ENCODE data around the gene GPD2. TPM values are rescaled to one million over a fixed set of nuclear protein-coding genes. Genes with fewer than 3 reads are reported as not detected.
"Not testable (repeated sequence)": the region's sequence is repeated elsewhere in the genome, so short reads cannot be mapped to it uniquely, and the experiment has no call there.

Gene GPD2
- total RNA-seq, 2 donors from 2014 or later: 26.6 to 95.3 TPM

DNA sequence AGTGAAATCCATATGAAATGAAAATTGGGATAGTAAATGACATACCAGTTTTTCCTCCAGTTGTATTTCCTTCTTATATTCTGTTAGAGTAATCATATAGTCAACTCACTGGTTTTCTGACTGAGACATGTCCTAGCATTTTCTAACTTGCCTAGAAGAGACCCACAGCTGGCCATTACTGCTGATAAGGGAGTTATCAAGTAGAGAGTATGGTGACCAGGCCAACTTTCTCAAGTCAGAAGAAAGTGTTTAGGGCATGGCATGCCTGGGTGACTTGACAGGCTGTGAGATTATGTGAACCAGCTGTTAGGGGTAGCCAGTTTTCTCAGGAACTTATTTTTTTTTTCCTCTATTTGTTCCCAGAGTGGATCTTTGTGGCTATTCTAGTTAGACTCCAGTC lies 81.2 kb downstream of the GPD2 start:
- no peak overlapping the region for H3K4me3 ChIP-seq
- TF ChIP-seq, protein P1, sequence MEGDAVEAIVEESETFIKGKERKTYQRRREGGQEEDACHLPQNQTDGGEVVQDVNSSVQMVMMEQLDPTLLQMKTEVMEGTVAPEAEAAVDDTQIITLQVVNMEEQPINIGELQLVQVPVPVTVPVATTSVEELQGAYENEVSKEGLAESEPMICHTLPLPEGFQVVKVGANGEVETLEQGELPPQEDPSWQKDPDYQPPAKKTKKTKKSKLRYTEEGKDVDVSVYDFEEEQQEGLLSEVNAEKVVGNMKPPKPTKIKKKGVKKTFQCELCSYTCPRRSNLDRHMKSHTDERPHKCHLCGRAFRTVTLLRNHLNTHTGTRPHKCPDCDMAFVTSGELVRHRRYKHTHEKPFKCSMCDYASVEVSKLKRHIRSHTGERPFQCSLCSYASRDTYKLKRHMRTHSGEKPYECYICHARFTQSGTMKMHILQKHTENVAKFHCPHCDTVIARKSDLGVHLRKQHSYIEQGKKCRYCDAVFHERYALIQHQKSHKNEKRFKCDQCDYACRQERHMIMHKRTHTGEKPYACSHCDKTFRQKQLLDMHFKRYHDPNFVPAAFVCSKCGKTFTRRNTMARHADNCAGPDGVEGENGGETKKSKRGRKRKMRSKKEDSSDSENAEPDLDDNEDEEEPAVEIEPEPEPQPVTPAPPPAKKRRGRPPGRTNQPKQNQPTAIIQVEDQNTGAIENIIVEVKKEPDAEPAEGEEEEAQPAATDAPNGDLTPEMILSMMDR (IDR thresholded peaks at IDR 0.05): no peak
- no peak for TF ChIP-seq POLR2A (IDR thresholded peaks at IDR 0.05)
- no peak for TF ChIP-seq POLR2AphosphoS5 (IDR thresholded peaks at IDR 0.05)
- DNase-seq (ENCODE audit: low spot score): no peak
- H3K27ac ChIP-seq: no peak overlapping the region
- no peaks in the 10 kb centered on the region for H3K27me3 ChIP-seq (replicated peaks; ENCODE audit: insufficient read depth)
- H3K9me3 ChIP-seq: no peaks in the 10 kb centered on the region
- intact Hi-C loops (cut with DNase I): no loop called here
- no peaks in the 10 kb centered on the region for H3K4me1 ChIP-seq (replicated peaks)
- no peaks in the 10 kb centered on the region for H3K36me3 ChIP-seq

DNA sequence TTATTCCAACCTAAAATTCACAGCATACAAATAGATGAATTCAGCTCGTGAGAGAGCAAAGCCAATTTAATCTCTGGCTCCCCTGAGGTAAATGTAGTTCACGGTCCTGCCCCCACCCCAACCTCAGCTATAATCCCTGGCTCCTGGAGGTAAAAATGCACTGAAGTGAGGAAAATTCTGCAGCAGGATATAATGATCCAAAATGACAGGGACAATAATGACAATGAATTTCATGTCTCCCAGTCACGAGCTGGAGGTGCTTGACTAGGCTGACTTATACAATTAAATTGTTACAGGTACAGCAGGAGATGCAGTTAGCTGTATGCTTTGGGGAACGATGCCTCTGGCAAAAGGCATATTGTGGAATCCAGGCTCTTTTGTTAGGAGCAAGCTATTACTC lies 82.0 kb downstream of the GPD2 start:
- H3K9me3 ChIP-seq: no peaks in the 10 kb centered on the region
- TF ChIP-seq POLR2A (IDR thresholded peaks at IDR 0.05) (no peak), POLR2AphosphoS5 (IDR thresholded peaks at IDR 0.05) (no peak)
- TF ChIP-seq, protein P1 (IDR thresholded peaks at IDR 0.05): no peak
- H3K36me3 ChIP-seq: no peaks in the 10 kb centered on the region
- H3K4me1 ChIP-seq (replicated peaks): no peaks in the 10 kb centered on the region
- no peak overlapping the region for H3K27ac ChIP-seq
- H3K4me3 ChIP-seq: no peak overlapping the region
- WGBS: 60% methylated on average over 4 of the region's 4 CpGs
- intact Hi-C loops (cut with DNase I): no loop called here
- no peak for DNase-seq (ENCODE audit: low spot score)
- H3K27me3 ChIP-seq (replicated peaks; ENCODE audit: insufficient read depth): no peaks in the 10 kb centered on the region

DNA sequence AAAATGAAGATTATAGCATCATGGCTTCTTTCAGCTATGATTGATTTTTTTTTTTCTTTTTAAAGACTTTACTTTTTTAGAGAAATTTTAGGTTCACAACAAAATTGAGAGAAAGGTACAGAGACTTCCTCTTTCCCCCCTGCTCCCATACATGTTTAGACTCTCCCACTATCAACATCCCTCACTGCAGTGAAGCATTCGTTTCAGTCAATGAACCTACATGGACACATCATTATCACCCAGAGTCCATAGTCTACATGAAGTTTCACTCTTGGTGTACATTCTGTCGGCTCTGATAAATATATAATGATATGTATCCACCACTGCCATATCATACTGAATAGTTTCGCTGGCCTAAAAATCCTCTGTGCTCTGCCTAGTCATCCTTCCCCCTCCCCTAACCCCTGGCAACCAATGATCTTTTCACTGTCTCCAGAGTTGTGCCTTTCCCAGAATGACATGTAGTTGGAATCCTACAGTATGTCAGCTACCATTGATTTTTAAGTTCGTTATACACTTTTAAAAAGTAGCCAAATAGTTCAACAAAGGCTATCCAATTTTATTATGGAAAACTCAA lies 86.8 kb downstream of the GPD2 start:
- Histone ChIP-seq H3K9me3 (no peaks in the 10 kb centered on the region), H3K4me1 (replicated peaks) (no peaks in the 10 kb centered on the region), H3K36me3 (no peaks in the 10 kb centered on the region), H3K27ac (no peak overlapping the region), H3K4me3 (no peak overlapping the region), H3K27me3 (replicated peaks; ENCODE audit: insufficient read depth) (no peaks in the 10 kb centered on the region)
- WGBS: 96% methylated on average over 4 of the region's 4 CpGs
- intact Hi-C loops (cut with DNase I): no loop called here
- DNase-seq (ENCODE audit: low spot score): no peak
- TF ChIP-seq POLR2A (IDR thresholded peaks at IDR 0.05) (no peak), POLR2AphosphoS5 (IDR thresholded peaks at IDR 0.05) (no peak)
- TF ChIP-seq, protein P1 (IDR thresholded peaks at IDR 0.05): no peak

DNA sequence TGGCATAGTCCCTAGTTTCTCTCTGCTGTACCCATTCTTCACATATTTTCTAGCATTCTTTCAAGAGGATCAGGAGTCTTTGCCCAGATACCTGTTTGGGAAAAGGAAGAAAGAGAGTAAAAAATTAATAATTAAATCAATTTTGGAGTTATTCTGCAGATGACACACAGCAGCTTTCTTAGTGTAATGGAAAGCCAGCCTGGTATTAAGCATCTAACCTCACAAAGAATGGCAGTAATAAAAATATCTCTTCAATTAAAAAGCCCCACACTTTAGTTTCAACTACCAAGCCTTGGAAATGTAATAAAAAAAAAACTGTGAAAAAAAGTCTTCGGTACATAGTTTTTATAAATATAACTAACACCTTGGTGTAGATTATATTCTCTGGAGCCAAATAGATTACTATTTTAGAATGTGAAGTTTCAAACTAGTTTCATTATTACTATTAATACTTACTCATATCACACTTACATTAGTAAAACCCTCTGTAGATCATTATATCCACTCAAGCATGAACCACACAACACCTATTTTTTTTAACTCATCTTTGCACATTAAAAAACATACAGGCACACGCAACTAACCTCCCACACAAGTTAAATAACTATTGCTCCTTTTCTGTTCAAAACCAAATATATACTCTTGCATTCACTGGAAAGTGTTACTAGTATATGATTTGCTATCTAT lies 90.9 kb downstream of the GPD2 start:
- TF ChIP-seq POLR2A (IDR thresholded peaks at IDR 0.05) (no peak), POLR2AphosphoS5 (IDR thresholded peaks at IDR 0.05) (no peak)
- TF ChIP-seq, protein P1 (IDR thresholded peaks at IDR 0.05): no peak
- intact Hi-C loops (cut with DNase I): no loop called here
- Histone ChIP-seq H3K27ac (no peak overlapping the region), H3K4me1 (replicated peaks) (no peaks in the 10 kb centered on the region), H3K36me3 (no peaks in the 10 kb centered on the region), H3K4me3 (no peak overlapping the region), H3K27me3 (replicated peaks; ENCODE audit: insufficient read depth) (no peaks in the 10 kb centered on the region), H3K9me3 (no peaks in the 10 kb centered on the region)
- WGBS: 95% methylated on average over 2 of the region's 2 CpGs
- no peak for DNase-seq (ENCODE audit: low spot score)

DNA sequence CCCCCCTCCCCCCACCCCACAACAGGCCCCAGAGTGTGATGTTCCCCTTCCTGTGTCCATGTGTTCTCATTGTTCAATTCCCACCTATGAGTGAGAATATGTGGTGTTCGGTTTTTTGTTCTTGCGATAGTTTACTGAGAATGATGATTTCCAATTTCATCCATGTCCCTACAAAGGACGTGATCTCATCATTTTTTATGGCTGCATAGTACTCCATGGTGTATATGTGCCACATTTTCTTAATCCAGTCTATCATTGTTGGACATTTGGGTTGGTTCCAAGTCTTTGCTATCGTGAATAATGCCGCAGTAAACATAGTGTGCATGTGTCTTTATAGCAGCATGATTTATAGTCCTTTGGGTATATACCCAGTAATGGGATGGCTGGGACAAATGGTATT lies 92.4 kb downstream of the GPD2 start:
- H3K27ac ChIP-seq; H3K27me3 ChIP-seq (replicated peaks; ENCODE audit: insufficient read depth); H3K9me3 ChIP-seq; H3K4me3 ChIP-seq; intact Hi-C loops (cut with DNase I); DNase-seq (ENCODE audit: low spot score); H3K4me1 ChIP-seq (replicated peaks); H3K36me3 ChIP-seq: not testable (repeated sequence)
- WGBS: 95% methylated on average over 5 of the region's 5 CpGs

All from prostate gland (tissue), 2 donors.